RWPE1 (cell line): ENCODE data around the gene GLRX2.

Experiments used
- CTCF ChIA-PET: fragments of 350-600 bp; sonication (Branson Sonifier 250); formaldehyde crosslinking; extraction: SDS; loops from one replicate; lab custom pipeline; 2021; lab: Yijun Ruan, JAX
- POLR2A ChIA-PET: fragments of 400-600 bp; formaldehyde crosslinking; extraction: SDS; loops from one replicate; lab custom pipeline; 2020; ENCODE audit warnings: antibody characterized with exemption; ENCODE audit not compliant: low non-redundant PET; lab: Yijun Ruan, JAX
- DNase-seq: peaks from one replicate; pipeline ENCODE4 v3.0.0; 2012; ENCODE audit warnings: low spot score
- H3K27ac ChIP-seq: fragments of 450-650 bp; 2 replicates; pipeline ENCODE4 v1.5.1; 2017
- TF ChIP-seq, protein P1 (sequence below): fragments of 450-650 bp; conservative IDR thresholded peaks from 2 replicates; pipeline ENCODE4 v1.5.1; 2017; ENCODE audit warnings: low read depth, mild to moderate bottlenecking

Gene GLRX2

DNA sequence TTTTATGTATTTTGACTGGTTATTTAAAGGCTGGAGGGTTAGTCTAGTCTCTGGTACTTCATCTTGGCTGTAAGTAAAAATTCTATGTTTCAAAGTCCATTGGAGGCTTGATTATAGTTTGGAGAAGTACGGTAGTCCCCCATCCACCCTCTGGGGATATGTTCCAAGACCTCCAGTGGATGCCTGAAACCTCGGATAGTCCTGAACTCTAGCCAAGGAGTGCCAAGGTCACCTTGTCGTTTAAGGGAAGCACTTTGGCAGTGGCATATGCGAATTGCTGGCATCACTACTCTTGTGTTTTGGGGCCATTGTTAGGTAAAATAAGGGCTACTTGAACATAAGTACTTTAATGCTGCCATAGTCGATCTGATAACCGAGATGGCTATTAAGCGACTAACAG is 35.0 kb upstream of the GLRX2 start:
- H3K27ac ChIP-seq, result no peak overlapping the region
- DNase-seq, result no peak
- POLR2A ChIA-PET, result no interaction called here
- TF ChIP-seq, protein P1, sequence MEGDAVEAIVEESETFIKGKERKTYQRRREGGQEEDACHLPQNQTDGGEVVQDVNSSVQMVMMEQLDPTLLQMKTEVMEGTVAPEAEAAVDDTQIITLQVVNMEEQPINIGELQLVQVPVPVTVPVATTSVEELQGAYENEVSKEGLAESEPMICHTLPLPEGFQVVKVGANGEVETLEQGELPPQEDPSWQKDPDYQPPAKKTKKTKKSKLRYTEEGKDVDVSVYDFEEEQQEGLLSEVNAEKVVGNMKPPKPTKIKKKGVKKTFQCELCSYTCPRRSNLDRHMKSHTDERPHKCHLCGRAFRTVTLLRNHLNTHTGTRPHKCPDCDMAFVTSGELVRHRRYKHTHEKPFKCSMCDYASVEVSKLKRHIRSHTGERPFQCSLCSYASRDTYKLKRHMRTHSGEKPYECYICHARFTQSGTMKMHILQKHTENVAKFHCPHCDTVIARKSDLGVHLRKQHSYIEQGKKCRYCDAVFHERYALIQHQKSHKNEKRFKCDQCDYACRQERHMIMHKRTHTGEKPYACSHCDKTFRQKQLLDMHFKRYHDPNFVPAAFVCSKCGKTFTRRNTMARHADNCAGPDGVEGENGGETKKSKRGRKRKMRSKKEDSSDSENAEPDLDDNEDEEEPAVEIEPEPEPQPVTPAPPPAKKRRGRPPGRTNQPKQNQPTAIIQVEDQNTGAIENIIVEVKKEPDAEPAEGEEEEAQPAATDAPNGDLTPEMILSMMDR, result no peak
- CTCF ChIA-PET, result interaction anchor here (0.6 kb wide), 1 partner anchor 17 kb away, joined by 4 read pairs; no protein-coding TSS in a partner anchor

GRCh38 chr1:193131266-193131860 is 26.1 kb upstream of the GLRX2 start:
- ChIA-PET POLR2A (no interaction called here), CTCF (interaction anchor here (1.2 kb wide), 1 partner anchor 9 kb away, joined by 3 read pairs; no protein-coding TSS in a partner anchor)
- TF ChIP-seq, protein P1, result no peak
- no peak overlapping the region for H3K27ac ChIP-seq
- no peak for DNase-seq

DNA sequence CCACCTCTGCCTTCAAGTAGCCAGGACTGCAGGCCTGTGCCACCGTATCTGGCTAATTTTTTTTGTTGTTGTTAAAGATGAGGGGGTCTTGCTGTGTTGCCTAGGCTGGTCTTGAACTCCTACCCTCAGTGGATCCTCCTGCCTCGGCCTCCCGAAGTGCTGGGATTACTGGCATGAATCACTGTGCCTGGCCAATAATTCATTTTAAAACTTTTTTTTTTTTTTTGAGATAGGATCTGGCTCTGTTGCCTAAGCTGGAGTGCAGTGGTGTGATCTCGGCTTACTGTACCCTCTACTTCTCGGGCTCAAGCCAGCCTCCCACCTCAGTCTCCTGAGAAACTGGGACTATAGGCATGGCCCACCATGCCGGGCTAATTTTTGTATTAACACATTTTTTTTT is 20.2 kb upstream of the GLRX2 start:
- TF ChIP-seq, protein P1, result no peak
- no peak for DNase-seq
- CTCF ChIA-PET, result interaction anchor here (0.5 to 1.0 kb wide), 6 partner anchors 18 to 1375 kb away, joined by 3 to 5 read pairs (median 3); no protein-coding TSS in a partner anchor
- 0 out of 2 replicates have a peak overlapping the region, but pooled peaks have one; percentile 5 for H3K27ac ChIP-seq
- POLR2A ChIA-PET, result no interaction called here

DNA sequence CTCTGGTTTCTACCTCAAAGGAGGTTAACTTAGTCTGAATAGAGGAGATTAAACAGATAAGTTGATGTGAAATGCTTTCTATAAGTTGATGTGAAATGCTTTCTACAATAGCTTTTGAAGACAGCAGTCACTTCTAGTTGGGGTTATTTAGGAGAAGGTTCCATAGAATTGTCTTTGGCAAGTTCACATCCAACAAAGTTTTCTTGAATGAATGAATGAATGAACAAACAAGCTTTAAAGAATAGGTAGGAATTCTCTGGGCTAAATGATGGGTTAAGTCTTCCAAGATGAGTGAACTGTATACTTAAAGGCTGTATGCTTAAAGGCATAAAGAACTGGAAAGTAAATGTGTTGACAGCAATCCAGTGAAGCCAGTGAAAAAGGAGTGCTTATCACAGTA is 18.5 kb upstream of the GLRX2 start:
- ChIA-PET CTCF (interaction anchor here (0.5 to 0.7 kb wide), 3 partner anchors 14 to 216 kb away, joined by 3 to 4 read pairs (median 3); no protein-coding TSS in a partner anchor), POLR2A (no interaction called here)
- TF ChIP-seq, protein P1, result no peak
- no peak overlapping the region for H3K27ac ChIP-seq
- no peak for DNase-seq

- ChIA-PET POLR2A (interaction anchor here (1.0 to 1.2 kb wide), 2 partner anchors 17 to 63 kb away, joined by 3 to 5 read pairs; partner anchors contain the start of genes GLRX2, RO60 and UCHL5), CTCF (interaction anchor here (0.6 to 2.1 kb wide), 12 partner anchors 10 to 1511 kb away, joined by 3 to 18 read pairs (median 4); partner anchors contain the start of gene GLRX2)
- TF ChIP-seq, protein P1, result peak; percentile 91
- peak within 1 kb of the TSS; percentile 99 for H3K27ac ChIP-seq
- DNase-seq, result peak; percentile 95
These were observed 16.7 kb upstream of the GLRX2 start, which contains the start of gene CDC73 for GRCh38 chr1:193121616-193122593. TSS of gene CDC73 (plus strand) at chr1:193122031. CDS start at chr1:193122201, 170 bp downstream.
